ENCODE data around the gene ZNF507. TPM values are rescaled to one million over a fixed set of nuclear protein-coding genes. Genes with fewer than 3 reads are reported as not detected.
A peak's percentile ranks its signal among the peaks of the same experiment; 100 is the strongest.

ZNF507 gene
- total and polyA plus RNA-seq, 4 donors, result 2.9 to 14.1 (median 7.1) TPM

DNA sequence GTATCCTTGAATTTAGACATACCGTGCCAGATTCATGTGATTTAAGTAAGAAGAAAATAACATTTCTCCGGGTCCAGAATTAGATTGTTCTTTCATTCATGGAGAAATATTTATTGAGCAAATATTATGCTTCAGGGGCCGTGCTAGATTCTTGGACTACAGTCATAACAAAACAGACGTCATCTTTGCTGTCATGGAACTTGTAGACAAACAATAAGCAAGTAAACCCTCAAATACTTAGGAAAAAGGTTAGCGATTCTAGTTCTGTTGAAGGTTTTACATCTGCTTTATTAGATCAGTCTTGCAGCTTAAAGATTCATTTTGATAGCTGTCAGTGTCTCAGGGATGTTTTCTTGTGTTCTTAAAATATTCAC lies 16.9 kb downstream of the ZNF507 start:
- Histone ChIP-seq H3K27me3 (ENCODE audit: control insufficient read depth in 4 of 4, insufficient read depth in 4 of 4, low read length in 3 of 4) (no peaks in the 10 kb centered on the region), H3K4me1 (ENCODE audit: control insufficient read depth in 4 of 4, insufficient read depth in 4 of 4, low read length in 3 of 4) (peaks cover 3 to 21% (median 13%) of the 10 kb centered on the region in 4 donors), H3K9me3 (ENCODE audit: control insufficient read depth in 4 of 4, low read length in 3 of 4) (no peaks in the 10 kb centered on the region), H3K36me3 (ENCODE audit: control insufficient read depth in 4 of 4, insufficient read depth in 3 of 4, low read depth in 1 of 4, low read length in 3 of 4) (peaks cover 2 to 35% (median 12%) of the 10 kb centered on the region in 4 donors), H3K27ac (ENCODE audit: low read depth in 1 of 2, low read length in 2 of 2) (peak overlapping the region; percentile 70 to 88), H3K9ac (ENCODE audit: low read depth in 1 of 2, low read length in 2 of 2) (no peak overlapping the region), H3K4me3 (ENCODE audit: low read depth in 1 of 3, low read length in 3 of 3) (no peak overlapping the region)
- DNase-seq (ENCODE audit: low spot score), result no peak
- no peak for TF ChIP-seq TAF1 (conservative IDR thresholded peaks at IDR 0.05)
- TF ChIP-seq, protein P1, sequence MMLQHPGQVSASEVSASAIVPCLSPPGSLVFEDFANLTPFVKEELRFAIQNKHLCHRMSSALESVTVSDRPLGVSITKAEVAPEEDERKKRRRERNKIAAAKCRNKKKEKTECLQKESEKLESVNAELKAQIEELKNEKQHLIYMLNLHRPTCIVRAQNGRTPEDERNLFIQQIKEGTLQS (IDR thresholded peaks at IDR 0.05), result no peak
- no peak for TF ChIP-seq SP1 (IDR thresholded peaks at IDR 0.05)
- TF ChIP-seq RXRA (IDR thresholded peaks at IDR 0.05), result no peak
- no peak for TF ChIP-seq FOXA1 (IDR thresholded peaks at IDR 0.05)
- no peak for TF ChIP-seq FOXA2 (IDR thresholded peaks at IDR 0.05)
- TF ChIP-seq EGR1 (IDR thresholded peaks at IDR 0.05; ENCODE audit: low read depth in 2 of 2), result no peak
- TF ChIP-seq, protein P2, sequence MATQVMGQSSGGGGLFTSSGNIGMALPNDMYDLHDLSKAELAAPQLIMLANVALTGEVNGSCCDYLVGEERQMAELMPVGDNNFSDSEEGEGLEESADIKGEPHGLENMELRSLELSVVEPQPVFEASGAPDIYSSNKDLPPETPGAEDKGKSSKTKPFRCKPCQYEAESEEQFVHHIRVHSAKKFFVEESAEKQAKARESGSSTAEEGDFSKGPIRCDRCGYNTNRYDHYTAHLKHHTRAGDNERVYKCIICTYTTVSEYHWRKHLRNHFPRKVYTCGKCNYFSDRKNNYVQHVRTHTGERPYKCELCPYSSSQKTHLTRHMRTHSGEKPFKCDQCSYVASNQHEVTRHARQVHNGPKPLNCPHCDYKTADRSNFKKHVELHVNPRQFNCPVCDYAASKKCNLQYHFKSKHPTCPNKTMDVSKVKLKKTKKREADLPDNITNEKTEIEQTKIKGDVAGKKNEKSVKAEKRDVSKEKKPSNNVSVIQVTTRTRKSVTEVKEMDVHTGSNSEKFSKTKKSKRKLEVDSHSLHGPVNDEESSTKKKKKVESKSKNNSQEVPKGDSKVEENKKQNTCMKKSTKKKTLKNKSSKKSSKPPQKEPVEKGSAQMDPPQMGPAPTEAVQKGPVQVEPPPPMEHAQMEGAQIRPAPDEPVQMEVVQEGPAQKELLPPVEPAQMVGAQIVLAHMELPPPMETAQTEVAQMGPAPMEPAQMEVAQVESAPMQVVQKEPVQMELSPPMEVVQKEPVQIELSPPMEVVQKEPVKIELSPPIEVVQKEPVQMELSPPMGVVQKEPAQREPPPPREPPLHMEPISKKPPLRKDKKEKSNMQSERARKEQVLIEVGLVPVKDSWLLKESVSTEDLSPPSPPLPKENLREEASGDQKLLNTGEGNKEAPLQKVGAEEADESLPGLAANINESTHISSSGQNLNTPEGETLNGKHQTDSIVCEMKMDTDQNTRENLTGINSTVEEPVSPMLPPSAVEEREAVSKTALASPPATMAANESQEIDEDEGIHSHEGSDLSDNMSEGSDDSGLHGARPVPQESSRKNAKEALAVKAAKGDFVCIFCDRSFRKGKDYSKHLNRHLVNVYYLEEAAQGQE (IDR thresholded peaks at IDR 0.05), result no peak
- TF ChIP-seq, protein P3, sequence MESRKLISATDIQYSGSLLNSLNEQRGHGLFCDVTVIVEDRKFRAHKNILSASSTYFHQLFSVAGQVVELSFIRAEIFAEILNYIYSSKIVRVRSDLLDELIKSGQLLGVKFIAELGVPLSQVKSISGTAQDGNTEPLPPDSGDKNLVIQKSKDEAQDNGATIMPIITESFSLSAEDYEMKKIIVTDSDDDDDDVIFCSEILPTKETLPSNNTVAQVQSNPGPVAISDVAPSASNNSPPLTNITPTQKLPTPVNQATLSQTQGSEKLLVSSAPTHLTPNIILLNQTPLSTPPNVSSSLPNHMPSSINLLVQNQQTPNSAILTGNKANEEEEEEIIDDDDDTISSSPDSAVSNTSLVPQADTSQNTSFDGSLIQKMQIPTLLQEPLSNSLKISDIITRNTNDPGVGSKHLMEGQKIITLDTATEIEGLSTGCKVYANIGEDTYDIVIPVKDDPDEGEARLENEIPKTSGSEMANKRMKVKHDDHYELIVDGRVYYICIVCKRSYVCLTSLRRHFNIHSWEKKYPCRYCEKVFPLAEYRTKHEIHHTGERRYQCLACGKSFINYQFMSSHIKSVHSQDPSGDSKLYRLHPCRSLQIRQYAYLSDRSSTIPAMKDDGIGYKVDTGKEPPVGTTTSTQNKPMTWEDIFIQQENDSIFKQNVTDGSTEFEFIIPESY (IDR thresholded peaks at IDR 0.05), result no peak
- TF ChIP-seq GABPA (IDR thresholded peaks at IDR 0.05 in 1 of 2, conservative IDR thresholded peaks at IDR 0.05 in 1 of 2), result no peak
- TF ChIP-seq, protein P4, sequence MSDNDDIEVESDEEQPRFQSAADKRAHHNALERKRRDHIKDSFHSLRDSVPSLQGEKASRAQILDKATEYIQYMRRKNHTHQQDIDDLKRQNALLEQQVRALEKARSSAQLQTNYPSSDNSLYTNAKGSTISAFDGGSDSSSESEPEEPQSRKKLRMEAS (IDR thresholded peaks at IDR 0.05), result no peak
- no peak for TF ChIP-seq RAD21 (IDR thresholded peaks at IDR 0.05)
- no peak for TF ChIP-seq JUND (IDR thresholded peaks at IDR 0.05)
- TF ChIP-seq NR2F2 (IDR thresholded peaks at IDR 0.05), result no peak
- TF ChIP-seq HNF4G (IDR thresholded peaks at IDR 0.05), result no peak
- TF ChIP-seq, protein P5, sequence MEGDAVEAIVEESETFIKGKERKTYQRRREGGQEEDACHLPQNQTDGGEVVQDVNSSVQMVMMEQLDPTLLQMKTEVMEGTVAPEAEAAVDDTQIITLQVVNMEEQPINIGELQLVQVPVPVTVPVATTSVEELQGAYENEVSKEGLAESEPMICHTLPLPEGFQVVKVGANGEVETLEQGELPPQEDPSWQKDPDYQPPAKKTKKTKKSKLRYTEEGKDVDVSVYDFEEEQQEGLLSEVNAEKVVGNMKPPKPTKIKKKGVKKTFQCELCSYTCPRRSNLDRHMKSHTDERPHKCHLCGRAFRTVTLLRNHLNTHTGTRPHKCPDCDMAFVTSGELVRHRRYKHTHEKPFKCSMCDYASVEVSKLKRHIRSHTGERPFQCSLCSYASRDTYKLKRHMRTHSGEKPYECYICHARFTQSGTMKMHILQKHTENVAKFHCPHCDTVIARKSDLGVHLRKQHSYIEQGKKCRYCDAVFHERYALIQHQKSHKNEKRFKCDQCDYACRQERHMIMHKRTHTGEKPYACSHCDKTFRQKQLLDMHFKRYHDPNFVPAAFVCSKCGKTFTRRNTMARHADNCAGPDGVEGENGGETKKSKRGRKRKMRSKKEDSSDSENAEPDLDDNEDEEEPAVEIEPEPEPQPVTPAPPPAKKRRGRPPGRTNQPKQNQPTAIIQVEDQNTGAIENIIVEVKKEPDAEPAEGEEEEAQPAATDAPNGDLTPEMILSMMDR (IDR thresholded peaks at IDR 0.05; ENCODE audit: low read depth, low read length, missing input control), result no peak
- TF ChIP-seq HNF4A (conservative IDR thresholded peaks at IDR 0.05), result no peak
- no peak for TF ChIP-seq YY1 (IDR thresholded peaks at IDR 0.05)
- WGBS, result 47% methylated on average over 5 of the region's 5 CpGs

All from liver (tissue), 9 donors.